Skeletal muscle tissue (tissue), 4 donors: Measurements from ENCODE around the gene RASGRF2. TPM values are rescaled to one million over a fixed set of nuclear protein-coding genes. Genes with fewer than 3 reads are reported as not detected.

Source experiments
- H3K27ac ChIP-seq: one replicate; pipeline ENCODE4 v1.7.0; 2013; ENCODE audit warnings: mild to moderate bottlenecking, low read depth, low read length, inconsistent platforms
- H3K27me3 ChIP-seq, 3 donors: one replicate each; pipeline ENCODE4 v1.7.0; 2013; ENCODE audit warnings: low read length in 3 of 3; ENCODE audit not compliant: control insufficient read depth in 3 of 3, insufficient read depth in 3 of 3
- H3K36me3 ChIP-seq, 3 donors: one replicate each; pipeline ENCODE4 v1.7.0; 2013; ENCODE audit warnings: low read length in 3 of 3; ENCODE audit not compliant: control insufficient read depth in 3 of 3, insufficient read depth in 3 of 3
- H3K4me1 ChIP-seq, 3 donors: one replicate each; pipeline ENCODE4 v1.7.0; 2013; ENCODE audit warnings: low read length in 3 of 3, mild to moderate bottlenecking in 3 of 3; ENCODE audit not compliant: control insufficient read depth in 3 of 3, insufficient read depth in 3 of 3
- H3K4me3 ChIP-seq, 3 donors: one replicate each; pipeline ENCODE4 v1.7.0; 2013; ENCODE audit warnings: low read length in 3 of 3
- H3K9ac ChIP-seq, 3 donors: one replicate each; pipeline ENCODE4 v1.7.0; 2013; ENCODE audit warnings: low read length in 3 of 3, mild to moderate bottlenecking in 3 of 3, moderate library complexity in 2 of 3, low read depth in 1 of 3
- H3K9me3 ChIP-seq, 3 donors: one replicate each; pipeline ENCODE4 v1.7.0; 2013; ENCODE audit warnings: low read length in 3 of 3; ENCODE audit not compliant: control insufficient read depth in 3 of 3
- total RNA-seq: library from RNA; depleted of rRNA; stranded (reverse); fragments of >200 nt; gene quantifications from one replicate; pipeline ENCODE4 v1.2.3, GENCODE V29; 2014
- donor health status: Osteomylitis.

The RASGRF2 gene
- total RNA-seq, 1 donor from 2014 or later = 1.0 TPM

- H3K9me3 ChIP-seq = no peaks in the 10 kb centered on the region
- H3K4me1 ChIP-seq = peaks cover 0 to 5% (median 2%) of the 10 kb centered on the region in 3 donors
- no peak overlapping the region for H3K4me3 ChIP-seq
- H3K27me3 ChIP-seq = no peaks in the 10 kb centered on the region
- H3K27ac ChIP-seq = no peak overlapping the region
- no peak overlapping the region for H3K9ac ChIP-seq
- H3K36me3 ChIP-seq = no peaks in the 10 kb centered on the region
Observed at GRCh38 chr5:81187885-81188284, 227.7 kb downstream of the RASGRF2 start.

- Histone ChIP-seq H3K4me3 (no peak overlapping the region), H3K27me3 (no peaks in the 10 kb centered on the region), H3K4me1 (peaks cover 0 to 5% (median 2%) of the 10 kb centered on the region in 3 donors), H3K27ac (no peak overlapping the region), H3K36me3 (no peaks in the 10 kb centered on the region), H3K9ac (no peak overlapping the region), H3K9me3 (no peaks in the 10 kb centered on the region)
Observed at GRCh38 chr5:81188962-81189361, 228.8 kb downstream of the RASGRF2 start.

GRCh38 chr5:81189875-81190498 lies 229.8 kb downstream of the RASGRF2 start:
- Histone ChIP-seq H3K9me3 (no peaks in the 10 kb centered on the region), H3K4me3 (no peak overlapping the region), H3K9ac (no peak overlapping the region), H3K4me1 (peaks cover 2 to 5% (median 4%) of the 10 kb centered on the region in 3 donors), H3K36me3 (no peaks in the 10 kb centered on the region), H3K27ac (no peak overlapping the region), H3K27me3 (no peaks in the 10 kb centered on the region)

GRCh38 chr5:81191726-81192372 lies 231.7 kb downstream of the RASGRF2 start:
- Histone ChIP-seq H3K27me3 (no peaks in the 10 kb centered on the region), H3K9ac (no peak overlapping the region), H3K36me3 (no peaks in the 10 kb centered on the region), H3K27ac (no peak overlapping the region), H3K9me3 (no peaks in the 10 kb centered on the region), H3K4me3 (no peak overlapping the region), H3K4me1 (peaks cover 8 to 9% (median 9%) of the 10 kb centered on the region in 3 donors)

GRCh38 chr5:81192373-81192750 lies 232.2 kb downstream of the RASGRF2 start:
- Histone ChIP-seq H3K9ac (no peak overlapping the region), H3K27me3 (no peaks in the 10 kb centered on the region), H3K27ac (no peak overlapping the region), H3K9me3 (no peaks in the 10 kb centered on the region), H3K4me3 (no peak overlapping the region), H3K36me3 (no peaks in the 10 kb centered on the region), H3K4me1 (peaks cover 8 to 9% (median 9%) of the 10 kb centered on the region in 3 donors)

GRCh38 chr5:81194633-81195334 lies 234.6 kb downstream of the RASGRF2 start:
- Histone ChIP-seq H3K27ac (no peak overlapping the region), H3K36me3 (no peaks in the 10 kb centered on the region), H3K27me3 (no peaks in the 10 kb centered on the region), H3K4me3 (peak overlapping the region in 1 of 3 donors; percentile 35), H3K9me3 (no peaks in the 10 kb centered on the region), H3K4me1 (peaks cover 4 to 8% (median 7%) of the 10 kb centered on the region in 3 donors), H3K9ac (peak overlapping the region in 2 of 3 donors; percentile 30 to 51)

- H3K4me1 ChIP-seq = peaks cover 4 to 8% (median 7%) of the 10 kb centered on the region in 3 donors
- H3K27me3 ChIP-seq = no peaks in the 10 kb centered on the region
- peak overlapping the region in 2 of 3 donors; percentile 35 to 54 for H3K4me3 ChIP-seq
- no peaks in the 10 kb centered on the region for H3K9me3 ChIP-seq
- peak overlapping the region in 2 of 3 donors; percentile 30 to 51 for H3K9ac ChIP-seq
- no peak overlapping the region for H3K27ac ChIP-seq
- no peaks in the 10 kb centered on the region for H3K36me3 ChIP-seq
Observed at GRCh38 chr5:81195335-81195929, 235.3 kb downstream of the RASGRF2 start.

- Histone ChIP-seq H3K9ac (no peak overlapping the region), H3K27ac (no peak overlapping the region), H3K9me3 (no peaks in the 10 kb centered on the region)
Observed at GRCh38 chr5:81202655-81203054, 242.5 kb downstream of the RASGRF2 start.

GRCh38 chr5:81203729-81204128 lies 243.6 kb downstream of the RASGRF2 start:
- H3K27ac ChIP-seq = no peak overlapping the region
- H3K9ac ChIP-seq = no peak overlapping the region
- H3K27me3 ChIP-seq = no peaks in the 10 kb centered on the region
- no peak overlapping the region for H3K4me3 ChIP-seq
- H3K36me3 ChIP-seq = no peaks in the 10 kb centered on the region
- no peaks in the 10 kb centered on the region for H3K9me3 ChIP-seq
- H3K4me1 ChIP-seq = no peaks in the 10 kb centered on the region

More at GRCh38 chr5:81202655-81203054, 242.5 kb downstream of the RASGRF2 start:
- no peaks in the 10 kb centered on the region for H3K36me3 ChIP-seq
- H3K27me3 ChIP-seq = no peaks in the 10 kb centered on the region
- H3K4me1 ChIP-seq = no peaks in the 10 kb centered on the region
- no peak overlapping the region for H3K4me3 ChIP-seq
